ENCODE results near the gene SMR3B.

SMR3B gene

GRCh38 chr4:70392057-70392776 lies 9.3 kb downstream of the SMR3B start:
- no peak for DNase-seq (ENCODE audit: low read depth)
- in situ Hi-C loops (cut with HindIII; ENCODE audit: low sequenced_read_pairs), result no loop called here
- TF ChIP-seq CTCF (IDR thresholded peaks at IDR 0.05; ENCODE audit: low read depth, low read length, missing control alignments), result no peak
- no peak overlapping the region for H3K4me3 ChIP-seq (ENCODE audit: low read depth, low read length)

GRCh38 chr4:70397580-70397979 lies 14.6 kb downstream of the SMR3B start, which contains the start of gene OPRPN:
Gene OPRPN, plus strand, starts transcription at chr4:70397940. Its CDS starts 1,346 bp downstream, at chr4:70399286.
- no peak for TF ChIP-seq CTCF (IDR thresholded peaks at IDR 0.05; ENCODE audit: low read depth, low read length, missing control alignments)
- no peak for DNase-seq (ENCODE audit: low read depth)
- in situ Hi-C loops (cut with HindIII; ENCODE audit: low sequenced_read_pairs), result no loop called here
- no peak within 1 kb of the TSS for H3K4me3 ChIP-seq (ENCODE audit: low read depth, low read length)

DNA sequence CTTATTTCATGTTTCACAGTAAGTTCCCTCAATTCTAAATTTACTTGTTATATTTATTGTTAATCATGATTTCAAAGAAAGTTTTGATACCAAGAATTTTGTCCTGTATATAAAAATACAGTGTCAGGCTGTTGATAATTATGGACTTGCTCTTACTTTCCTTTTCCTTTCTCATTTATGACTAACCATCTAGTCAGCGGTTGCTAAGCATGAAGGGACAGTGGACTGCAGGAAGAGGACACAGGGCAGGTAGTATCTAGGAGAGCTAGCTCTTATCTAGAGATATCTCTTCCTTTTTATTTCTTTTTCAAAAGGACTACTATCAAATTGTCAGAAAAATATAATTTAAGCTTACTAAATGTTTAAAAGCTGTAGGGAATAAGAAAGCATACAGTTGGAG lies 16.4 kb downstream of the SMR3B start:
- no peak overlapping the region for H3K4me3 ChIP-seq (ENCODE audit: low read depth, low read length)
- in situ Hi-C loops (cut with HindIII; ENCODE audit: low sequenced_read_pairs), result no loop called here
- TF ChIP-seq CTCF (IDR thresholded peaks at IDR 0.05; ENCODE audit: low read depth, low read length, missing control alignments), result no peak
- DNase-seq (ENCODE audit: low read depth), result no peak

GRCh38 chr4:70402762-70403161 lies 19.8 kb downstream of the SMR3B start:
- H3K4me3 ChIP-seq (ENCODE audit: low read depth, low read length), result no peak overlapping the region
- DNase-seq (ENCODE audit: low read depth), result no peak
- no peak for TF ChIP-seq CTCF (IDR thresholded peaks at IDR 0.05; ENCODE audit: low read depth, low read length, missing control alignments)
- in situ Hi-C loops (cut with HindIII; ENCODE audit: low sequenced_read_pairs), result no loop called here

DNA sequence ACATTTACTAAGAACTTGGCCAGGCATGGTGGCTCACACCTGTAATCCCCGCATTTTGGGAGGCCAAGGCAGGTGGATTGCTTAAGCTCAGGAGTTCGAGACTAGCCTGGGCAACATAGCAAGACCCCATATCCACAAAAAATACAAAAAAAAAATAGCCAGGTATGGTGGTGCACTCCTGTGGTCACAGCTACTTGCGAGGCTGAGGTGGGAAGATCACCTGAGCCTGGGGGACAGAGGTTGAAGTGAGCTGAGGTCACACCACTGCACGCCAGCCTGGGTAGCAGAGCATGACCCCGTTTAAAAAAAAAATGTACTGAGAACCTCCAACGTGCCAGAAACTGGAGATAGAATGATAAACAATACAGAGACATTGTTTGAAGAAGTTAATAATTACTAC lies 22.8 kb downstream of the SMR3B start:
- H3K4me3 ChIP-seq (ENCODE audit: low read depth, low read length), result no peak overlapping the region
- in situ Hi-C loops (cut with HindIII; ENCODE audit: low sequenced_read_pairs), result no loop called here
- no peak for DNase-seq (ENCODE audit: low read depth)
- no peak for TF ChIP-seq CTCF (IDR thresholded peaks at IDR 0.05; ENCODE audit: low read depth, low read length, missing control alignments)

DNA sequence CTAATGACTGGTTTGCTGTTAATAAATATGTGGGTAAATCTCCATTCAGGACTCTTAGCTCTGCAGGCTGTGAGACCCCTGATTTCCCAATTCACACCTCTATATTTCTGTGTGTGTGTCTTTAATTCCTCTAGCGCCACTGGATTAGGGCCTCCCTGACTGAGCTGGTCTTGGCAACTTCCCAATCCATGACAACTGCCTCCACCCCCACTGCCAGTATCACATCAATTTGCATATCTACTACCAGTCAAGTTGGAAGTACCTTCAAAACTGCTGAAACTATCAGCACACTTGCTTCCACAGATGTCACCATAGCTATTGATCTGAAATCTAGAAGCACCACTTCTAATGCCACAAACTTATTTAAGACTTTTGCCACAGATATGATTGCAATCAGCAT lies 42.4 kb downstream of the SMR3B start:
- no peak overlapping the region for H3K4me3 ChIP-seq (ENCODE audit: low read depth, low read length)
- DNase-seq (ENCODE audit: low read depth), result no peak
- TF ChIP-seq CTCF (IDR thresholded peaks at IDR 0.05; ENCODE audit: low read depth, low read length, missing control alignments), result no peak
- in situ Hi-C loops (cut with HindIII; ENCODE audit: low sequenced_read_pairs), result no loop called here
